HG03108 (cell line): ENCODE measurements around the gene SPATA12.

Experiments used
- ATAC-seq: cut with Tn5 transposase; IDR thresholded peaks from one replicate; pipeline ENCODE4 v1.9.1; 2021; ENCODE audit warnings: moderate library complexity; ENCODE audit not compliant: unreplicated experiment

SPATA12 gene

DNA sequence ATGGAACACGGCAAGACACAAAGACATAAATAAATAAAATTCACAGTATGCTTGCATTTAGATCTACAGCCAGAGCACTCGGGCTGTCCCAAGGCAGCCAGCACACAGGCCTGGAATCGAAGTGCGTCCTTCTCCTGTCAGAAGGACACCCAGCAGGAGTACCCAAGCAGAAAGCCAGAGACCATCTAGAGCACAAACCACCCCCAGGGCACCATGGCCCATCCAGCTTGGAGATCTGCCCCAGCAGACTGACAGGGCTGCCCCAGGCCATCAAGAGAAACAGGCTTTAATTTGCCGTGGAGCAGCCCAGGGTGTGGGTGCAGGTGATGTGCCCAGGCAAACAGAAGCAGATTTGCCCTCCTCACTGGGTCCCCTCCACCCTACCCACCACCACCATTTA, 7.8 kb upstream of the SPATA12 start:
- ATAC-seq, result no peak

DNA sequence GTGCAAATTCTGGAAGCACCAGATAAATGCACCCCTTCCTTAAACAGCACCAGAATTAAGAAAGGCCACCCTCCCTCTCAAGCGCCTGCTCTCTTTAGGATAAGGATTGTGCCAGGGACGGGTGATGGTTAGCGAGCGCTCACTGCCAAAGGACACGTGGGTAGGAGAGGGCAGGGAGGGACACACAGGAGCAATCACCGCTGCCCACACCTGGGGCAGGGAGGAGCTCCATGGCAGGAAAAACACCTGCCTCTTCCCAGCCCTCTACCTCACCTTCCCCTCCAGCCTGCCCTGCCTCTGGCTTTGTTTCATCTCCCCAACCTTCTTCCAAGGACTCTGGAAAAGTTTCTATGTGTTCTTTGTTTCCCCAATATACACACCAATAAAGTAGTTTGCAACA, 7.3 kb upstream of the SPATA12 start:
- no peak for ATAC-seq

DNA sequence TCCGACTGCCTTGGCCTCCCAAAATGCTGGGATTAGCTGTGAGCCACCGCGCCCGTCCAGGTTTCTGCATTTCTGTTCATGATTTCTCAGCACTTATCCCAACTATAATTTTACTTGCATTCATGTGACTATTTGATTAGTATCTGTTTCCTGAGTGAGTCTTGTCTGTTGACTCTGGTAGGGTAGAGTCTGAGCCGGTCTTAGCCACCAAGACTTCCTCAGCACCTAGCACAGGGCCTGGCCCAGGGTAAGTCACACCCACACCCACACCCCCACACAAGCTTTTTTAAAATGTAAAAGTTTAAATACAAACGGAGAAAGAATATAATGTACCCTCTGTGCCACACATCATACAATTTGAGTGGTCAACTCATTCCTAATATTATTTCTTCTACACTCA, 3.1 kb upstream of the SPATA12 start:
- no peak for ATAC-seq

DNA sequence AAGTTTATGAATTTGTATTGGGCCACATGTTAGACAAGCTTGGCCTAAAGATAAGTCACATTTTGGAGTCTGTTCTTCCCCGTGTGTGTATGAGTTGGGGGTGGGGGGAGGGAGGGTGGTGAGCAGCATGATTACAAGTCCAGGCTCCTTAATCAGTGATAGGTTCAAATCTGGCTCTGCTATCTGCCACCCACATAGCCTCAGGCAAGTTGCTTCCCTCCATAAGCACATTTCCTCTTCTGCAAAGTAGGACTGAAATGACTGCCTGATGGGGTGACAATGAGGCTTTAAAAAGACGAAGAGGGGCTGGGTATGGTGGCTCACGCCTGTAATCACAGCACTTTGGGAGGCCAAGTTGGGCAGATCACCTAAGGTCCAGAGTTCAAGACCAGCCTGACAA, 1.1 kb upstream of the SPATA12 start:
- ATAC-seq, result no peak

DNA sequence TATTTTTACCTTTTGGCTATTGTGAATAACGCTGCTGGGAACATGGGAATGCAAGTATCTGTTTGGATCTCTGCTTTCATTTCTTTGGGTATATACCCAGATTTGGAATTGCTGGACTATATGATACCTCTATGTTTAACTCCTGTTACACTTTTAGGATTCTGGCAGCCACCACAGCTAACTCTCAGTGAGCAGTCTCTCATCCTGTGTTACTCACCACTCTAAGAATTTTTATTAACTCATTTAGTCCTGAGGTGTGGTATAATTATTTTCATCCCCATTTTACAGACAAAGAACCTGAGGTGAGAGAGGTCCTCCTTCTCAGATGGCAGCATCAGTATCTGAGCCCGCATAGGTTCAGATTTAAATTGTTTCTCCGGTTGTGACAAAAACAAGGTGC, 1.1 kb downstream of the SPATA12 start:
- no peak for ATAC-seq

DNA sequence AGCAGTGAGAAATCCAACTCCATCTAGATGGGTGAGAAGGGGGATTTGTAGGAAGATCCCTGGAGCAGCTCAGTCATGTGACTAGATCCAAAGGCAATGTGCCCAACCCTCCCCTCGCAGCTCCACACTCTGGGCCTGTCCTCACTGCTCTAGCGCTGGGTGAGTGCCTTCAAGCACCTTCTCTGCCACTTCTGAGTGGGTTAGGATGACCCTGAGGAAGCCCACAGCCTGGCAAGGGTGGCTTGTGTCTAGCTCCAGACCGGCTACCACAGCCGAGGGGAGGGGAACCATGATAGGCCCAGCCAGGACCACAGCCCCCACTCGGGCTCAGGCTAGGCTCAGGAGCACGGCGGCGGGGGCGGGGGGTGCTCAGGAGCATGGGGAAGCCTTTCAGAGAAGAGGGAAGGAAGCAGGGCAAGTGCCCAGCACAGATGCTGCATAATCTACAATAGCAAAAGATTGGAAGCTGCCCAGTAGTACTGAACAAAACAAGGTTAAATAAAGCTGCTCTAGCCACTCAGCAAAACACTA, 1.7 kb downstream of the SPATA12 start:
- no peak for ATAC-seq

DNA sequence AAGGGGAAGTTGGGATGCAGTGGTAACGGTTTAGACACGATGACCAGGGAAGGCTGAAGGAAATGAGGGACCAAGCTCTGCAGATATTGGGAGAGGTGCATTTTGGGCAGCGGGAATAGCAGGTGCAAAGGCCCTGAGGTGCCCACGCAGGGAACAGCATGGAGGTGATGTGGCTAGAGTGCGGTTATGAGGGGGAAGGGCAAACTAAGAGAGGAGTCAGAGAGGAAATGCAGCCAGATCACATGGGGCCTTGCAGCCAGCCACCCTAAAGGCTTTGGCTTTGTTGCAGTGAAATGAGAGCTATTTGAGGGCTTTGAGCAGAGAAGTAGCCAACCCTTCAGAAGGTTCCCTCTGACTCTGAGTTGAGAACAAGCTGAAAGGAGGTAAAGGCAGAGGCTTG, 2.6 kb downstream of the SPATA12 start:
- ATAC-seq, result no peak

DNA sequence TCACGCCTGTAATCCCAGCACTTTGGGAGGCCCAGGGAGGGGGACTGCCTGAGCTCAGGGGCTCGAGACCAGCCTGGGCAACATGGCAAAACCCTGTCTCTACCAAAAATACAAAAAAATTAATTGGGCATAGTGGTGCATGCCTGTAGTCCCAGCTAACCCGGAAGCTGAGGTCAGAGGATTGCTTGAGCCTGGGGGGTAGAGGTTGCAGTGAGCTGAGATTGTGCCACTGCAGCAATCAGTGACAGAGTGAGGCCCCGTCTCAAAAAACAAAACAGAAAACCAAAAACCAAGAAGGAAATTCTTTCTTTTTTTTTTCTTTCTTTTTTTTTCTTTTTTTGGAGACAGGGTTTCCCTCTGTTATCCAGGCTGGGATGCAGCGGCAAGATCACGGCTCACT, 3.5 kb downstream of the SPATA12 start:
- no peak for ATAC-seq

DNA sequence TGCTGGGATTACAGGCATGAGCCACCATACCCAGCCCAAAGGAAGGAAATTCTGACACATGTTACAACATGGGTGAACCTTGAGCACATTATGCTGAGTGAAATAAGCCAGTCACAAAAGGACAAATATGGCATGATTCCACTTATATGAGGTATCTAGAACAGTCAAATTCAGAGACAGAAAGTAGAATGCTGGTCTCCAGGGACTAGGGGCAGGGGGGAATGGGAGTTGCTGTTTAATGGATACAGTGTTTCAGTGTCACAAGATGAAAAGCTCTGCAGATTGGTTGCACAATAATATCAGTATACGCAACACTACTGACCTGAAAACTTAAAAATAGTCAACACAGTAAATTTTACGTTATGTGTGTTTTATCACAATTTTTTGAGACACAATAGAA, 4.1 kb downstream of the SPATA12 start:
- ATAC-seq, result no peak

DNA sequence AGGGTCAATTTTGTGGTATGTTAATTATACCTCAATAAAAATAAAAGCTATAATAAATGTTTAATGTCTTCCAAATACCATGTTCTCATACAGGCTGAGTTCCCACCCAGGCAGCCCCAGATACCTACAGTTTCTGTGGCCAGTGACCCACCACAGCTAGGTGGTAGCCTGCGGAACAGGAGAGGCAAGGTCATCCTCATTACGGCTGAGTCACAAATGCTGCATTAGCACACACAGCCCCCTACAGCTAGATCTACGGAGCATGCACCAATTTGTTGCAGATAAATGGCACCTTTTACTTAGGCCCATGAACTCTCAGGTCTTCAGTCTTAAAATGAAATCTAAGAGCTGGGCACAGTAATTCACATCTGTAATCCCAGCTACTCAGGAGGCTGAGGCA, 5.1 kb downstream of the SPATA12 start:
- ATAC-seq, result no peak

DNA sequence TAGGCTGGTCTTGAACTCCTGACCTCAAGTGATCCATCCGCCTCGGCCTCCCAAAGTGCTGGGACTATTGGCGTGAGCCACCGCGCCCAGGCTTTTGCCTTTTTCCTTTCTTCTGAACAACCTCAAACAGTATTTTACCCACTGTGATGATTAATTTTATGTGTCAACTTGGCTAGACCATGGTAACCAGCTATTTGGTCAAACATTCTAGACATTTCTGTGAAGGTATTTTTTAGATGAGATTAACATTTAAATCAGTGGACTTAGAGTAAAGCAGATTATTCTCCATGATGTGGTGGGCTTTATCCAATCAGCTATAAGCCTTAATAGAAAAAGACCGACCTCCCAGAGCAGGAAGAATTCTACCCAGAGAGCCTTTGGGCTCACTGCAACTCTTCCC, 6.0 kb downstream of the SPATA12 start:
- ATAC-seq, result no peak

DNA sequence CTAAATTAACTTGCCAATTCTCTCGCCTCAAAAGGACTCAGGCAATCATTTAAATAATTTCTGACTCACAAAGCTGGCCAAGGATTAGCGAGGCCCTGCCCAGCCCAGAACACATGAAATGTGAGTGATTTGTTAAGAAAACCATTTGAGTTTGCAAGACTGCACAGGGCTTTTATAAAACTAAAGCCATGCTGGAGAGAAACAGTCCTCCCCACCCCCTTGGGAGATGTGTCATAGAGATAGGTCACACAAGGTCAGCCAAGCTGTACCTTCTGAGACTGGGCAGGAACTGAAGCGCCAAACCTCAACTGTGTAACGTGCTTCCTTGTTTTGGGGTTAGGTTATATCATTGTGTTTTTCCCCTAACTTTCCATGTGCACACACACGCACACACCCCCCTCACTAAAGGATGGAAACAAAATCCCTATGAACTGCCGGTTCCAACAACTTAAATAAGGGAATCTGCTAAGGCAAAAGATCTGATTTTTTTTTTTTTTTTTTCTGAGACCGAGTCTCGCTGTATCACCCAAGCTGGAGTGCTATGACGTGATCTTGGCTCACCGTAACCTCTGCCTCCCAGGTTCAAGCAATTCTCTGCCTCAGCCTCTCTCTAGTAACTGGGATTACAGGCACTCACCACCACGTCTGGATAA, 8.1 kb downstream of the SPATA12 start:
- peak; percentile 100 for ATAC-seq

DNA sequence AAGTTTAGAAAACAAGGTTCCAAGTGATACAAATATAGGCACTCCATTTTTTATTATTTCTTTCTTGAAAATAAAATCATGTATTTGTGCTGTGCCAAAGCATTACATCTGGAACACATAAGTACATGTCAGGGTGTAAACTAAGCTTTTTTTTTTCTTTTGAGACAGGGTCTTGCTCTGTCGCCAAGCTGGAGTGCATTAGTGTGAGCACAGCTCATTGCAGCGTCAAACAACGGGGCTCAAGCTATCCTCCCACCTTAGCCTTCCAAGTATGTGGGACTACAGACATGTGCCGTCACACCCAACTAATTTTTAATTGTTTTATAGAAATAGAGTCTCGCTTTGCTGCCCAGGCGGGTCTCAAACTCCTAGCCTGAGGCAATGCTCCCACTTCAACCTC, 9.0 kb downstream of the SPATA12 start:
- ATAC-seq, result no peak

DNA sequence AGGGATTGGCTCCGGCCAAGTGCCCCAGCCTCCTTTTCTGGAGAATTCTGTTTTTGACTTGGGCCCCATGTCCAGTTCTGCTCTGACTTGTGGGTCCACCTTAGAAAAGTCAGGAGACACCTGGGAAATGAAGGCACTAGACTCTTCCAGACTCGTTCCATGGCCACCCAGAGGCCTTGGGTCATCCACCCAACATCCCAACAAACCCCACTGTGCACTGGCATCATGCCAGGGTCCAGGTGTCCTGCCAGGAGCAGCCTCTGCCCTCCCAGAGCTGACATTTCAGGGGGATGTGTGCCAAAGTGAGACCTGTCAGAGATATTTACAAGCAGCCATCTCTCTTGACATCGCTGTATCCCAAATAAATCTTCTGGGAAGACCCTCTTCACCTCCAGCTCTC, 13.2 kb downstream of the SPATA12 start:
- ATAC-seq, result no peak

DNA sequence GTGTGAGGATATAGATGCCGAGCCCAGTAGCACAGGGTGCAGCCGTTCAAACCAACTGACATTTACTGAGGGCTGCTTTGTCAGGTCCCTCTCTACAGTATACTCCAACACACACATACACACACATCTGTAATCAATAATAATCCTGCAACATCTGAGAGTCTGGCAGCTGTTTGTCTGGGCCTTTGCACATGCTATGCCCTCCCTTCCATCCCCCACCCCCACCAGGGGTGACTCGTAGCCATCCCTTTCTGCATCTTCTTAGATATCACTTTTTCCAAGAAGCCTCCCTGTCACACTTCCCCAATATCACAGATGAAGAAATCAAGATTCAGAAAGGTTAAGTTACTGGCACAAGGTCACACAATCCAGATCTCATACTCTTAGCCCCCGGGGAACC, 13.7 kb downstream of the SPATA12 start:
- no peak for ATAC-seq

DNA sequence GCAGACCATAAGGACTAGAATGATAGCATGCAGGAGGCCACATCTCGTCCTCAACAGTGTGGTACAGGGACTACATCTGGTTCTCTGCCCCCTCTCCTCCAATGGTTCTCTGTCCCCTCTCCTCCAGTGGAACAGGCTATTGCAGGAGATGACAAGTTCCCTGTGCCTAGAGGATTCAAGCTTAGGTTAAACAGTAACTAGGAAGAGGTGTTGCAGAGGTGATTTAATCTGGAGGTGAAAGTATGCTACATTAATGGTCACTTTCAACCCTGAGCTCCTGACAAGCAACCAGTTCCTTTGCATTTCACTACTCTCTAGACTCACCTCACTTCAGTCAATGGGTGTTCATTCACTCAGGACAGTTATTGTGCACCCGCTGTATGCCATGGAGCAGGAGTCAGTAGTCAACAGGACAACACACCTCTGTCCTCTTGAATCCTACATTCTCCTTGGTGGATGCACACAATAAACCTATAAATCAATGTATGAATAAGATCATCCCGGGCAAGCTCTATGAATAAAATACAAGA, 16.0 kb downstream of the SPATA12 start:
- no peak for ATAC-seq

DNA sequence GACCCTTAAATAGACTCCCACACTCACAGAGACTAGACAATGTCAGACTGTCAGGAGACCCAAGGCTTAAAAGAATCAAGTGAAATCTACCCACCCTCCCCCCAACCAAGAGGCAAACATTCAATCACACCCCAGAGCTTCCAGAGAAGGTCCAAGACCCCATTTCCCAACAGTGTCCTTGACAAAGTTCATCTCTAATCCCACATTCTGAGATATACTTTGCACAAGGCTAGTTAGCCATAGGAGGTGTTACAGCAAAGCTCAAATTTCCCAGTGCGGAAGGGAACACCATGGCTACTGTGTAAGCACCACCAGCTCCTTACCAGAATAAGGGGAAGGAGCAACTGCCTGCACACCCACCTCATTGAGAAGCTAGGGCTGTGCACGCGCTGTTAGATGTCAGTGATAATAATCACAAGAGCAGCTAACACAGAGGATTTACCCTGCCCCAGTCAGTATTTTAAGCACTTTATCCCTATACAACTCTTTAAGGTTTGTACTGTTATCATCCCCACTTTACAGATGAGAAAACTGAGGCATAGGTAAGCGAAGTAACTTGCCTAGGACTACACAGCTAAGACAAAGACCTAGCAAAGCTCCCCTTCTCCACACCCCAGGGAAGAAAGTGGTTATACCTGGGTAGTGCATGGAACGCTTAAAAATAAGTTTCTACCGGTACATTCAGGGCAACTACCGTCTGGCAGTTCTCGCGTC, 17.3 kb downstream of the SPATA12 start:
- ATAC-seq, result no peak

DNA sequence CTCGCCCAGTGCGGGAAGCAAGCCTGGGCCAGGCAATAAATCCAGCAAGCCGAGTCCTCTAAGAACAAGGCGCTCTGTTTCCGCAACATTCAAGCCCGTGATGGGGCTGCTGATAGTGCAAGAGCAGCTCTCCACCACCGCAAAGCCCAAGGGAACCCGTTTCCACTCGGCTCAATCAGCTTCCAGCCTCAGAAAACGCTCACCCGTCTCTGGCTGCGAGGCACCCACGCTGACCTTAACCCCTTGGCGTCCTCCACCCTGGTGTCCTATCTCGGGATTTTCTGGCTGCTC, 17.8 kb downstream of the SPATA12 start:
- no peak for ATAC-seq

DNA sequence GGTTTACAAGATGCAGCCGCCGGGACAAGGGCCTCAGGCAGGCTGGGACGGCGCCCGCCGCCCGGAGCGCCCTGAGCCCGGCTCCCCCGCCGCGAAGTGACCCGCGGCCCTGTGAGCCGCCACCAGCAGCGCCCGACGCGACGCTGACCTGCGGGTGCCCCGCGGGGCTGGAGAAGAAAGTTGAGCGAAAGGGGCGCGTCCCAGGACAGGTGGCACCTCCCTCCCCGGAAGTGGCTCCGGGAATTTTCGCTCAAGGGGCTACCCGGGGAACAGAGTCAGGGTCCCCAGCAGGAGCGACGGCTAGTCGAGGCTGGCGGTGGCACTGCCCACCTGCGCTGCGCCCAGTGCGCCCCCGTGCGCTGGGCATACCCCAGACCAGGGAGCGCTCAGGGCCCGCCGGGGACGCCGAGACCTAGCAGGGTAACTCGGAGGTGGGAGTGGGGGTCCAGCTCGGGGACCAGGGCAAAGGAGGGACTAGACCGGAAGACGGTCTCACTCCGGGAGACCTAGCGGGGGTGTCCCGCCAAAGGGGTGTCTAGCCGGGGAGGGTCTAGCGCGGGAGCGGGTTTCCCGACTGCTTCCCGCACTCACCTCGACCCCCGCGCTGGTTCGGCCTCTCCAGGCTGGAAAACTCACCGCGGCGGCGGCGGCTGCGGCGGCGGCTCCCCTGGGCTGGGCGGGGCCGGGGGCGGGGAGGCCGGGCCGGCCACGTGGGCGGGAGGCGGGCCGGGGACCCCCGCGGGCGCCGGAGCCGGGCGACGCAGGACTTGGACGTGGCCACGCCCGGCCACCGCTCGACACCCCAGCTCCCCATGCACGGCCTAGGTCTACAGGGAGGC, 18.4 kb downstream of the SPATA12 start:
- no peak for ATAC-seq

DNA sequence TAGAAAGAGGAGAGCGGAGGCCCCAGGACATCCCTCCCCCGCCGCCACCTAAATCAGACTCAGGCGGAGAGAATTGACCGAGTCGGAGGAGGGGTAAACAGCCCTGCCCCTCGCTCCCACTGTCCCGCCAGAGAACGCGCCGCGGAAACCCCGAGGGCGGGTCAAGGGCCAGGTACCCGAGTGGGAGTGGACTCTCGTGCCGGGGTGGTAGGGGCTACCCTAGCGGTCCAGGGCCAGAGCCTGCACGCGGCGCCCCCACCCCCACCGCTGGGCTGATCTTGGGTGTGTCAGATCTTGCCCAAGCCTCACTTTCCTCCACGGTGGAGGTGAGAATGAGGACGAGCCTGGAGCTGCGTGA, 19.0 kb downstream of the SPATA12 start:
- ATAC-seq, result no peak

DNA sequence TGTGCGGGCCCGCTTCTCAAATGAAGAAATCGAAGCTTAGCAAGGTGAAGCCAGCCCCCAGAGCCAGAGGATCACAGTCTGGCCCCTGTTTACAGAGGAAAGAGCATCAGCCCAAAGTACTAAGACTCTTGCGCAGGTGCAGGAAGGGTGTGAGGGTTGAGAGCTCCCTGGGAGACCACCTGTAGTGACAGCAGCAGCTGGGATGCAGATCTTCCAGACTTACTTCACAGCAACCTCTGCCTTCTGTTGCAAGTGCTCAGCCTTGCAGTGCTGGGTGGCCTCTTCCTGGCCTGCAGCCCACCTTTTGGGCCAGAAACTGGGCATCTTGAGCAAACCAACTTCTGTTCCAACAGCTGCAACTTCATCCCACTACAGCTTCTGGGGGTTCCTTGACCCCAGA, 19.7 kb downstream of the SPATA12 start:
- ATAC-seq, result no peak

DNA sequence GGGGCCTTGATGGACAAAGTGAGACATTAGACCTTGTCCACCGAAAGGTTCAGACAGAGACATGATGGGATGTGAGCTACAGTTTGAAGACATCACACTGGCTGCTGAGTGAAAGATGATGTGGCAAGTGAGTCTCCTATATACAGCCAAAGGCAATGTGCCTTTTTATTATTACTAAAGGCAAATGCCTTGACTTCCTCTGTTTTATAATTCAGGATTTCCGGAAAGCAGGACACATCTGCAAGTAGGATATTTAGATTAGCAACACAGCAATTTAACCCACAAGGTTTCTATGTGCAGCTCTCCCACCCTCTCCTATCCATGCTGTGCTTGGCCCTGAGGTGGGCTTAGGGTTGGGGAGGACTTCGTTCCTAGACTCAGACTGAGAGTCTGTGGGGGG, 20.7 kb downstream of the SPATA12 start:
- ATAC-seq, result no peak
